Esophagus squamous epithelium (tissue), 4 donors: ENCODE measurements around the gene MEIS2.

Experiments used
- CTCF ChIP-seq, 6 experiments: fragments of 450-650 bp in 4 of 6; fragments of 200-600 bp in 2 of 6; sonication (generic) in 2 of 6; IDR thresholded peaks; one replicate each; pipeline ENCODE4 v1.5.1; 2016 to 2019; ENCODE audit warnings: antibody characterized with exemption in 6 of 6, mild to moderate bottlenecking in 4 of 6, moderate library complexity in 4 of 6
- POLR2A ChIP-seq, 4 donors: fragments of 450-650 bp; IDR thresholded peaks; one replicate each; pipeline ENCODE4 v1.6.1; 2017; ENCODE audit warnings: antibody characterized with exemption in 4 of 4, mild to moderate bottlenecking in 4 of 4, moderate library complexity in 3 of 4

GRCh38 chr15:37133602-37134001 is 33.3 kb upstream of the MEIS2 start:
- peak in 5 of 6 experiments; percentile 20 to 51 (median 36) for TF ChIP-seq CTCF (IDR thresholded peaks at IDR 0.05)
- TF ChIP-seq POLR2A (IDR thresholded peaks at IDR 0.05): no peak
